GM23338 (cell line): Measurements from ENCODE around the gene TMCO4. TPM values are rescaled to one million over a fixed set of nuclear protein-coding genes. Genes with fewer than 3 reads are reported as not detected.

Experiments
- ATAC-seq: fragments of 200-7000 bp; cut with Tn5 transposase; 3 replicates; pipeline ENCODE4 v1.9.1; 2020
- DNase-seq: peaks from one replicate; pipeline ENCODE4 v3.0.0-alpha.2; 2015; ENCODE audit warnings: low spot score
- H2AFZ ChIP-seq: fragments of 200-600 bp; sonication (generic); 2 replicates; pipeline ENCODE4 v1.8.0; 2016; ENCODE audit warnings: antibody characterized with exemption, mild to moderate bottlenecking, moderate library complexity
- H3F3A ChIP-seq: fragments of 200-600 bp; sonication (generic); replicated peaks from 2 replicates; pipeline ENCODE4 v1.8.0; 2017; ENCODE audit warnings: antibody characterized with exemption, mixed run types, low read depth
- H3K27ac ChIP-seq: fragments of 200-600 bp; sonication (generic); 2 replicates; pipeline ENCODE4 v1.6.1; 2016; ENCODE audit warnings: low read depth
- H3K27me3 ChIP-seq: fragments of 200-600 bp; sonication (generic); 2 replicates; pipeline ENCODE4 v1.8.0; 2016; ENCODE audit warnings: mild to moderate bottlenecking, mixed run types, moderate library complexity; ENCODE audit not compliant: insufficient read depth
- H3K36me3 ChIP-seq: fragments of 200-600 bp; sonication (generic); 2 replicates; pipeline ENCODE4 v1.8.0; 2016; ENCODE audit warnings: mild to moderate bottlenecking; ENCODE audit not compliant: insufficient read depth
- H3K4me1 ChIP-seq: fragments of 200-600 bp; sonication (generic); 2 replicates; pipeline ENCODE4 v1.8.0; 2016; ENCODE audit warnings: mild to moderate bottlenecking, moderate library complexity; ENCODE audit not compliant: insufficient read depth
- H3K4me2 ChIP-seq: fragments of 200-600 bp; sonication (generic); 2 replicates; pipeline ENCODE4 v1.7.1; 2017; ENCODE audit warnings: mixed run types
- H3K4me3 ChIP-seq: fragments of 200-600 bp; sonication (generic); 2 replicates; pipeline ENCODE4 v1.6.1; 2016; ENCODE audit warnings: mixed run types
- H3K79me2 ChIP-seq: fragments of 200-600 bp; sonication (generic); replicated peaks from 2 replicates; pipeline ENCODE4 v1.8.0; 2017; ENCODE audit warnings: mild to moderate bottlenecking; ENCODE audit not compliant: insufficient read depth
- H3K9me2 ChIP-seq: fragments of 200-600 bp; sonication (generic); 2 replicates; pipeline ENCODE4 v1.8.0; 2017; ENCODE audit not compliant: insufficient read depth
- H4K20me1 ChIP-seq: fragments of 200-600 bp; sonication (generic); replicated peaks from 2 replicates; pipeline ENCODE4 v1.8.0; 2017; ENCODE audit warnings: mild to moderate bottlenecking; ENCODE audit not compliant: insufficient read depth
- H3K27ac Mint-ChIP-seq: 2 replicates; pipeline ENCODE4 v1.8.0; 2020; ENCODE audit warnings: inconsistent platforms, mild to moderate bottlenecking, moderate library complexity, mixed read lengths
- H3K27me3 Mint-ChIP-seq: 3 replicates; pipeline ENCODE4 v1.8.0; 2022; ENCODE audit warnings: low read depth, mild to moderate bottlenecking, moderate library complexity, mixed read lengths, inconsistent platforms; ENCODE audit not compliant: insufficient read depth, poor library complexity
- H3K36me3 Mint-ChIP-seq: 3 replicates; pipeline ENCODE4 v1.8.0; 2021; ENCODE audit warnings: low read depth, mild to moderate bottlenecking, inconsistent platforms, moderate library complexity, mixed read lengths
- H3K4me1 Mint-ChIP-seq: 3 replicates; pipeline ENCODE4 v1.8.0; 2020; ENCODE audit warnings: mild to moderate bottlenecking, inconsistent platforms, mixed read lengths
- H3K4me3 Mint-ChIP-seq: 3 replicates; pipeline ENCODE4 v1.8.0; 2021; ENCODE audit warnings: moderate library complexity, mild to moderate bottlenecking, inconsistent platforms, mixed read lengths
- H3K9me3 Mint-ChIP-seq: 3 replicates; pipeline ENCODE4 v1.8.0; 2020; ENCODE audit warnings: moderate library complexity, mild to moderate bottlenecking, inconsistent platforms, mixed read lengths
- CREB1 ChIP-seq: fragments of 250-450 bp; sonication (Bioruptor Pico); IDR thresholded peaks from 2 replicates; pipeline ENCODE4 v1.5.0; 2020; ENCODE audit warnings: low read depth, mild to moderate bottlenecking, moderate library complexity
- JUNB ChIP-seq: IDR thresholded peaks from one replicate; pipeline ENCODE4 v1.6.1; 2016; ENCODE audit warnings: antibody characterized with exemption; ENCODE audit not compliant: unreplicated experiment
- REST ChIP-seq: IDR thresholded peaks from one replicate; pipeline ENCODE4 v1.6.1; 2018; ENCODE audit warnings: antibody characterized with exemption; ENCODE audit not compliant: unreplicated experiment
- STAT1 ChIP-seq: IDR thresholded peaks from one replicate; pipeline ENCODE4 v1.6.1; 2016; ENCODE audit warnings: antibody characterized with exemption; ENCODE audit not compliant: unreplicated experiment
- ZNF462 ChIP-seq: fragments of 250-450 bp; sonication (Bioruptor Pico); IDR thresholded peaks from 2 replicates; pipeline ENCODE4 v1.5.0; 2020; ENCODE audit warnings: mild to moderate bottlenecking, moderate library complexity
- polyA plus RNA-seq: library from polyadenylated mRNA; unstranded; fragments of >200 nt; fragmentation: Nextera tagmentation; extraction: Ambion mirVana; gene quantifications from 2 replicates; pipeline ENCODE4 v1.2.1, GENCODE V29; 2016
- total RNA-seq: library from RNA; depleted of rRNA; stranded (reverse); fragments of >200 nt; shearing (Covaris generic); gene quantifications from 2 replicates; pipeline ENCODE4 v1.2.3, GENCODE V29; 2014
- TF ChIP-seq, protein P1 (sequence below), 2 experiments: fragments of 200-600 bp in 1 of 2; sonication (generic) in 1 of 2; conservative IDR thresholded peaks; 2 replicates each; pipeline versions ENCODE4 v1.5.1 to v1.6.1; 2016 to 2017; ENCODE audit warnings: antibody characterized with exemption in 2 of 2, low read depth in 2 of 2, mild to moderate bottlenecking in 2 of 2, moderate library complexity in 1 of 2

The TMCO4 gene
- total and polyA plus RNA-seq, 2 experiments from 2014 or later, result 2.6 to 6.9 TPM

DNA sequence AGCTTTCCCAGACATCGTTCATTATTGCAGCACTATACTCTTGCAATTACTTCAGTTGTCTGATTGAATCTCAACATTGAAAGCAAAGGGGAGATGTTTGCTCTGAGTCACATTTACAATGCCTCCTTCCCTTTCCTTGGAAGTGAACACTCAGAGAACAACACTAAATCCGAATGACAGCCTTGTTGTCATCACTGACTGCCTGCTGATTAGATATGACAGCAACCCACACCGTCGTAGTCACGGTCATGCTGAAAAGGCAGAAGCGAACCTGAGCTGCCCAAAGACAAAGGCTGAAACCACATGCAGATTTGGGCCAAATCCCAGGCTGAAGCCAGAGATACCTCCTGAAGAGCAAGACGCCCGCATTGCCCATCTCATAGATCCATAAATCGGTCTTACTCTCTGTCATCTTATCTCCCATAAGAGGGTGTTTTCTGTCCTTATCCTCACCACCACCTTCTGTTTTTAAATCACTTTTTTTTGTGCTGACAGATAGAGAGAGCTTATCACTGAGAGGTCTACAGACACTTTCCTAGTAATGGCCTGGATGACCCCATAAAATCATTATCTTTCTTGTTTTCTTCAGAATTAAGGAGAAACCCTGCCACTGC is 47.5 kb downstream of the TMCO4 start:
- ATAC-seq, result no peak
- no peaks in the 10 kb centered on the region for H3K4me1 ChIP-seq

More for the DNA sequence above, 47.5 kb downstream of the TMCO4 start:
- Histone ChIP-seq H4K20me1 (no peaks in the 10 kb centered on the region; the same call in 1 of the 2 replicates), H3K79me2 (no peaks in the 10 kb centered on the region), H3K27ac (no peak overlapping the region), H3K27me3 (no peaks in the 10 kb centered on the region), H3K4me3 (no peak overlapping the region), H3K36me3 (no peaks in the 10 kb centered on the region), H3F3A (no peaks in the 10 kb centered on the region), H2AFZ (no peak overlapping the region), H3K4me2 (no peak overlapping the region), H3K9me2 (no peaks in the 10 kb centered on the region)
- no peak overlapping the region for H3K27ac Mint-ChIP-seq
- H3K4me3 Mint-ChIP-seq, result no peak overlapping the region
- TF ChIP-seq, protein P1, sequence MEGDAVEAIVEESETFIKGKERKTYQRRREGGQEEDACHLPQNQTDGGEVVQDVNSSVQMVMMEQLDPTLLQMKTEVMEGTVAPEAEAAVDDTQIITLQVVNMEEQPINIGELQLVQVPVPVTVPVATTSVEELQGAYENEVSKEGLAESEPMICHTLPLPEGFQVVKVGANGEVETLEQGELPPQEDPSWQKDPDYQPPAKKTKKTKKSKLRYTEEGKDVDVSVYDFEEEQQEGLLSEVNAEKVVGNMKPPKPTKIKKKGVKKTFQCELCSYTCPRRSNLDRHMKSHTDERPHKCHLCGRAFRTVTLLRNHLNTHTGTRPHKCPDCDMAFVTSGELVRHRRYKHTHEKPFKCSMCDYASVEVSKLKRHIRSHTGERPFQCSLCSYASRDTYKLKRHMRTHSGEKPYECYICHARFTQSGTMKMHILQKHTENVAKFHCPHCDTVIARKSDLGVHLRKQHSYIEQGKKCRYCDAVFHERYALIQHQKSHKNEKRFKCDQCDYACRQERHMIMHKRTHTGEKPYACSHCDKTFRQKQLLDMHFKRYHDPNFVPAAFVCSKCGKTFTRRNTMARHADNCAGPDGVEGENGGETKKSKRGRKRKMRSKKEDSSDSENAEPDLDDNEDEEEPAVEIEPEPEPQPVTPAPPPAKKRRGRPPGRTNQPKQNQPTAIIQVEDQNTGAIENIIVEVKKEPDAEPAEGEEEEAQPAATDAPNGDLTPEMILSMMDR (conservative IDR thresholded peaks at IDR 0.05; ENCODE audit: low read depth in 2 of 2), result no peak
- TF ChIP-seq JUNB (no peak), REST (no peak), ZNF462 (CRISPR knock-in tag) (no peak), STAT1 (no peak), CREB1 (no peak)
- H3K27me3 Mint-ChIP-seq, result no peaks in the 10 kb centered on the region
- H3K36me3 Mint-ChIP-seq, result no peaks in the 10 kb centered on the region; the same call in 2 of the 3 replicates
- H3K4me1 Mint-ChIP-seq, result no peaks in the 10 kb centered on the region
- no peak for DNase-seq
- H3K9me3 Mint-ChIP-seq, result no peaks in the 10 kb centered on the region
